C4-2B (cell line): Measurements from ENCODE around the gene OR10V1.

Experiments used
- ZFX ChIP-seq: fragments of 450-650 bp; IDR thresholded peaks from 2 replicates; pipeline ENCODE4 v1.6.1; 2017
- TF ChIP-seq, protein P1 (sequence below): fragments of 450-650 bp; conservative IDR thresholded peaks from 2 replicates; pipeline ENCODE4 v1.5.1; 2017; ENCODE audit warnings: mild to moderate bottlenecking

DNA sequence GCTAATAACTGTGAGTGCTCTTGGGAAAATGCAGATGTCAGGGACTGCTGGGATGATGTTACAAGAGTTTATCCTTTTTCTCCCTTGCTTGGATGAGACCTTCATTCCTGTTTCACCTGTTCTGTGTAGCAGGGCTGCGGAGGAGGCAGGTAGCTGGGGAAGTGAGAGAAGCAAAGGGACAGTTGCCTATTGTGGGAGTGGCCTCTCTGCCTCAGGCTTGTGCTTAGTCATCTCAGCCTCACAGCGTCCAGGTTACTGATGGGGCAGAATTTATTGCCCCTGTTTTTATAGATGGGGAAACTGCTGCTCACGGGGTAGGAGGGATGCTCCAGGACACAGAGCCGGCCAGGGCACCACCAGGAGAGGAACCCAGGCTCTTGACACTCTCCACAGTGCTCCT is 43.2 kb upstream of the OR10V1 start:
- TF ChIP-seq, protein P1, sequence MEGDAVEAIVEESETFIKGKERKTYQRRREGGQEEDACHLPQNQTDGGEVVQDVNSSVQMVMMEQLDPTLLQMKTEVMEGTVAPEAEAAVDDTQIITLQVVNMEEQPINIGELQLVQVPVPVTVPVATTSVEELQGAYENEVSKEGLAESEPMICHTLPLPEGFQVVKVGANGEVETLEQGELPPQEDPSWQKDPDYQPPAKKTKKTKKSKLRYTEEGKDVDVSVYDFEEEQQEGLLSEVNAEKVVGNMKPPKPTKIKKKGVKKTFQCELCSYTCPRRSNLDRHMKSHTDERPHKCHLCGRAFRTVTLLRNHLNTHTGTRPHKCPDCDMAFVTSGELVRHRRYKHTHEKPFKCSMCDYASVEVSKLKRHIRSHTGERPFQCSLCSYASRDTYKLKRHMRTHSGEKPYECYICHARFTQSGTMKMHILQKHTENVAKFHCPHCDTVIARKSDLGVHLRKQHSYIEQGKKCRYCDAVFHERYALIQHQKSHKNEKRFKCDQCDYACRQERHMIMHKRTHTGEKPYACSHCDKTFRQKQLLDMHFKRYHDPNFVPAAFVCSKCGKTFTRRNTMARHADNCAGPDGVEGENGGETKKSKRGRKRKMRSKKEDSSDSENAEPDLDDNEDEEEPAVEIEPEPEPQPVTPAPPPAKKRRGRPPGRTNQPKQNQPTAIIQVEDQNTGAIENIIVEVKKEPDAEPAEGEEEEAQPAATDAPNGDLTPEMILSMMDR, result no peak
- TF ChIP-seq ZFX, result no peak
